K562 (cell line): Measurements from ENCODE around the gene CCDC174. TPM values are rescaled to one million over a fixed set of nuclear protein-coding genes. Genes with fewer than 3 reads are reported as not detected.

Source experiments
- ATAC-seq: fragments of 200-7000 bp; cut with Tn5 transposase; 3 replicates; pipeline ENCODE4 v1.9.1; 2020; ENCODE audit warnings: moderate library complexity
- BruUV-seq: library from RNA; stranded (reverse); fragments of 400-500 nt; replicated peaks from 2 replicates; lab custom pipeline; 2021; lab: Mats Ljungman, UMichigan
- CTCF ChIA-PET: fragments of 300-600 bp; formaldehyde crosslinking; extraction: SDS; loops from one replicate; lab custom pipeline; 2021; ENCODE audit warnings: low intra/inter-chr PET ratio; lab: Yijun Ruan, JAX
- POLR2A ChIA-PET: fragments of 300-600, 350-650 bp; sonication (Branson Sonifier 250); formaldehyde crosslinking; extraction: SDS; loops from one replicate; lab custom pipeline; 2021; ENCODE audit warnings: antibody characterized with exemption, inconsistent platforms; lab: Yijun Ruan, JAX
- DNase-seq, 4 experiments: peaks; one replicate each; pipeline versions ENCODE4 v3.0.0 to v3.0.0-alpha.2; 2011 to 2018; ENCODE audit warnings: low spot score in 3 of 4, mixed read lengths in 3 of 4; ENCODE audit errors: extremely low read depth in 1 of 4
- FAIRE-seq: peaks from 2 replicates; lab custom pipeline; 2011; peaks lifted over from hg19 to GRCh38; lab: Jason Lieb, UNC
- H2AFZ ChIP-seq: 2 replicates; pipeline ENCODE4 v1.6.0; 2011; ENCODE audit warnings: low read depth, low read length, control low read depth, inconsistent platforms
- H3K27ac ChIP-seq: fragments of 200-600 bp; 3 replicates; pipeline ENCODE4 v1.8.0; 2011; ENCODE audit warnings: low read depth, mild to moderate bottlenecking, control low read depth, inconsistent platforms, low read length, moderate library complexity, mixed read lengths; ENCODE audit errors: extremely low read depth
- H3K27me3 ChIP-seq, 2 experiments: fragments of 300-600 bp in 1 of 2; 2 replicates in 1 of 2; 3 replicates in 1 of 2; pipeline versions ENCODE4 v1.6.0 to v1.8.0; 2011; ENCODE audit warnings: inconsistent platforms in 2 of 2, low read length in 2 of 2, mild to moderate bottlenecking in 1 of 2, mixed read lengths in 1 of 2, moderate library complexity in 1 of 2; ENCODE audit not compliant: control insufficient read depth in 2 of 2, insufficient read depth in 2 of 2
- H3K36me3 ChIP-seq: fragments of 300-600 bp; 3 replicates; pipeline ENCODE4 v1.8.0; 2011; ENCODE audit warnings: mild to moderate bottlenecking, low read length, inconsistent platforms; ENCODE audit not compliant: control insufficient read depth, insufficient read depth
- H3K4me1 ChIP-seq, 2 experiments: fragments of 200-600 bp in 1 of 2; replicated peaks in 1 of 2; 2 replicates in 1 of 2; 3 replicates in 1 of 2; pipeline versions ENCODE4 v1.5.1 to v1.8.0; 2011; ENCODE audit warnings: inconsistent platforms in 2 of 2, low read length in 2 of 2, mild to moderate bottlenecking in 1 of 2, mixed read lengths in 1 of 2, moderate library complexity in 1 of 2; ENCODE audit not compliant: control insufficient read depth in 2 of 2, insufficient read depth in 2 of 2
- H3K4me2 ChIP-seq: 2 replicates; pipeline ENCODE4 v1.6.1; 2011; ENCODE audit warnings: low read length, control low read depth, inconsistent platforms, mixed read lengths; ENCODE audit not compliant: insufficient read depth
- H3K4me3 ChIP-seq: fragments of 200-600 bp; sonication (generic), shearing (Covaris generic); 2 replicates; pipeline ENCODE4 v1.5.1; 2016; ENCODE audit warnings: control low read depth, inconsistent platforms
- H3K79me2 ChIP-seq: fragments of 200-600 bp; 3 replicates; pipeline ENCODE4 v1.8.0; 2011; ENCODE audit warnings: low read length, inconsistent platforms; ENCODE audit not compliant: control insufficient read depth, insufficient read depth
- H3K9ac ChIP-seq, 2 experiments: 2 replicates each; pipeline versions ENCODE4 v1.6.0 to v1.6.1; 2011; ENCODE audit warnings: low read depth in 2 of 2, low read length in 2 of 2, control low read depth in 1 of 2, inconsistent platforms in 1 of 2, mild to moderate bottlenecking in 1 of 2, mixed read lengths in 1 of 2; ENCODE audit not compliant: insufficient read depth in 1 of 2
- H3K9me1 ChIP-seq: one replicate; pipeline ENCODE4 v1.6.0; 2011; ENCODE audit warnings: inconsistent platforms, mild to moderate bottlenecking, low read length, moderate library complexity; ENCODE audit not compliant: control insufficient read depth, insufficient read depth
- H3K9me3 ChIP-seq: replicated peaks from 2 replicates; pipeline ENCODE4 v1.5.1; 2011; ENCODE audit warnings: low read depth, low read length, inconsistent platforms; ENCODE audit not compliant: control insufficient read depth, insufficient read depth
- H4K20me1 ChIP-seq: replicated peaks from 2 replicates; pipeline ENCODE4 v1.6.1; 2011; ENCODE audit warnings: low read length, inconsistent platforms, mixed read lengths; ENCODE audit not compliant: control insufficient read depth, insufficient read depth
- MAFK ChIP-seq: IDR thresholded peaks from 2 replicates; pipeline ENCODE4 v1.6.1; 2011; ENCODE audit warnings: low read length, improper control_type of control experiment
- NR2F6 ChIP-seq: fragments of 450-650 bp; formaldehyde crosslinking; IDR thresholded peaks from 2 replicates; pipeline ENCODE4 v1.4.0; 2020; ENCODE audit warnings: mild to moderate bottlenecking
- PCBP2 ChIP-seq: fragments of 200-400 bp; formaldehyde crosslinking; IDR thresholded peaks from 2 replicates; pipeline ENCODE4 v1.6.1; 2018; ENCODE audit warnings: low read length, low read depth, mild to moderate bottlenecking, moderate library complexity; ENCODE audit not compliant: poor library complexity, severe bottlenecking
- POLR2H ChIP-seq: IDR thresholded peaks from 2 replicates; pipeline ENCODE4 v1.6.1; 2016; ENCODE audit warnings: missing genetic modification characterization, low read depth, mild to moderate bottlenecking, control low read depth, missing compliant biosample characterization, moderate library complexity
- RBM22 ChIP-seq: fragments of 200-400 bp; formaldehyde crosslinking; IDR thresholded peaks from 2 replicates; pipeline ENCODE4 v1.6.1; 2018; ENCODE audit warnings: low read length, low read depth; ENCODE audit not compliant: poor library complexity, severe bottlenecking
- SMAD3 ChIP-seq: fragments of 450-650 bp; formaldehyde crosslinking; conservative IDR thresholded peaks from 2 replicates; pipeline ENCODE4 v1.4.0; 2020; ENCODE audit warnings: mild to moderate bottlenecking
- TOE1 ChIP-seq, 2 experiments: fragments of 450-650 bp in 1 of 2; sonication (generic) in 1 of 2; formaldehyde crosslinking in 1 of 2; IDR thresholded peaks; 2 replicates each; pipeline versions ENCODE4 v1.7.1 to v1.8.0; 2016 to 2022; ENCODE audit warnings: borderline replicate concordance in 2 of 2, mild to moderate bottlenecking in 2 of 2, antibody characterized with exemption in 1 of 2, inconsistent platforms in 1 of 2, low read depth in 1 of 2, missing genetic modification reagents in 1 of 2, moderate library complexity in 1 of 2
- YY1 ChIP-seq, 3 experiments: IDR thresholded peaks; 2 replicates each; pipeline ENCODE4 v1.6.1; 2011; ENCODE audit warnings: low read length in 2 of 3, mild to moderate bottlenecking in 2 of 3, moderate library complexity in 2 of 3, borderline replicate concordance in 1 of 3, control low read depth in 1 of 3, low read depth in 1 of 3; ENCODE audit not compliant: insufficient read depth in 3 of 3, insufficient replicate concordance in 2 of 3, control insufficient read depth in 1 of 3, insufficient read length in 1 of 3; ENCODE audit errors: extremely low read depth in 1 of 3
- ZNF282 ChIP-seq: sonication (generic); formaldehyde crosslinking; IDR thresholded peaks from 2 replicates; pipeline ENCODE4 v1.8.1; 2023; ENCODE audit warnings: missing genetic modification reagents
- ZNF57 ChIP-seq: fragments of 450-650 bp; formaldehyde crosslinking; IDR thresholded peaks from 2 replicates; pipeline ENCODE4 v1.4.0; 2020; ENCODE audit warnings: mild to moderate bottlenecking, moderate library complexity
- ZNF699 ChIP-seq: fragments of 250-450 bp; sonication (Bioruptor Pico); IDR thresholded peaks from 2 replicates; pipeline ENCODE4 v1.8.0; 2021; ENCODE audit warnings: mild to moderate bottlenecking, moderate library complexity; ENCODE audit not compliant: insufficient replicate concordance
- WGBS: fragments of 100-300 bp; shearing (Covaris generic); methylation state at CpG from one replicate; pipeline ENCODE4 v1.1.6; 2016; ENCODE audit warnings: low coverage, mixed read lengths; ENCODE audit not compliant: insufficient coverage; ENCODE audit errors: missing lambda C conversion rate; 5-methylcytosine and 5-hydroxymethylcytosine counted together
- in situ Hi-C: fragments of 300-500 bp; cut with MboI; formaldehyde crosslinking; loops from 4 replicates; pipeline ENCODE4 v1.15.0; 2018; ENCODE audit warnings: inconsistent platforms, mixed read lengths
- intact Hi-C: fragments of 100-400 bp; cut with micrococcal nuclease; formaldehyde crosslinking; loops from 2 replicates; pipeline ENCODE4 v1.14.2; 2022
- polyA plus RNA-seq, 8 experiments: library from polyadenylated mRNA; depleted of rRNA in 4 of 8; stranded (reverse) in 5 of 8; unstranded in 3 of 8; fragments of >200 nt; fragmentation: Nextera tagmentation in 2 of 8; fragmentation: Illumina TruSeq in 1 of 8; extraction: Ambion mirVana in 2 of 8; extraction: Trizol in 1 of 8; gene quantifications; 2 replicates each; pipeline versions ENCODE4 v1.2.1 to v1.2.3, GENCODE V29; 2011 to 2014; ENCODE audit warnings: inconsistent platforms in 1 of 8, missing spikeins in 1 of 8
- total RNA-seq, 7 experiments: library from RNA; depleted of rRNA in 6 of 7; stranded (reverse); fragments of >200 nt in 6 of 7; fragmentation: Illumina TruSeq in 2 of 7; extraction: Trizol in 2 of 7; gene quantifications; 2 replicates each; pipeline versions ENCODE4 v1.2.1 to v1.2.3, GENCODE V29; 2011 to 2021; ENCODE audit warnings: low replicate concordance in 1 of 7
- TF ChIP-seq, protein P1 (sequence below): fragments of 250-450 bp; sonication (Bioruptor Pico); IDR thresholded peaks from 2 replicates; pipeline ENCODE4 v1.4.0; 2020; ENCODE audit warnings: mild to moderate bottlenecking, moderate library complexity
- TF ChIP-seq, protein P2 (sequence below): IDR thresholded peaks from 3 replicates; pipeline ENCODE4 v1.6.1; 2011; ENCODE audit warnings: borderline replicate concordance, mild to moderate bottlenecking, moderate library complexity; ENCODE audit not compliant: insufficient read length; ENCODE audit errors: extremely low read depth
- TF ChIP-seq, protein P3 (sequence below): sonication (generic); formaldehyde crosslinking; IDR thresholded peaks from 2 replicates; pipeline ENCODE4 v1.8.1; 2023; ENCODE audit warnings: mild to moderate bottlenecking, missing genetic modification reagents

The CCDC174 gene
- total and polyA plus RNA-seq, 9 of the 15 experiments (the other 6 are each of a cell fraction or from before 2014, with no cell fraction given): 7.4 to 41.0 (median 28.5) TPM

DNA sequence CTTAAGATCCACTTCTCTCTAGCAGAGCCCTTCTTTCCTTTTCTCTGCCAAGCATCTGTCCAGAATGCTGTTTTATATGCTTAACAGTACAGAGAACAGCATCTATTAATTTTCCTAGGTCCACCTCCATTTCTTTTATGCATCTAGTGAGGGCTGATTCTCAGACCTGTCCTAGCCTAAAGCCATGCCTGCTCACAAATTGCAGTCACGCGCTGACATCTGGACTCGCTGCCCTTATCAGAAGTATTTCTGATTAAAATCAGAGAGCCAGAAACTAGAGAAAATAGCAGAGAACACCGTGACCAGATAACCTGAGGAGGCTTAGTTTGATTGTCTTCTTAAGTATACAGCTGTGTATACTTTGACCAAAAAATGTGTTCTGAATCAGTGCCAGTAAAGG lies 25.3 kb downstream of the CCDC174 start:
- no peak overlapping the region for H3K4me3 ChIP-seq
- BruUV-seq: no TSS peak
- TF ChIP-seq ZNF699 (CRISPR knock-in tag): no peak
- no peak for TF ChIP-seq ZNF282
- TF ChIP-seq PCBP2: no peak
- no peak for TF ChIP-seq ZNF57 (CRISPR knock-in tag)
- TF ChIP-seq TOE1 (IDR thresholded peaks at IDR 0.05; ENCODE audit: borderline replicate concordance): no peak
- no peak for TF ChIP-seq TOE1 (CRISPR knock-in tag; IDR thresholded peaks at IDR 0.05; ENCODE audit: borderline replicate concordance, low read depth)
- no peak for TF ChIP-seq YY1 (IDR thresholded peaks at IDR 0.05; ENCODE audit: borderline replicate concordance in 1 of 3, control insufficient read depth in 1 of 3, extremely low read depth in 1 of 3, insufficient read depth in 3 of 3, insufficient read length in 1 of 3, insufficient replicate concordance in 2 of 3, low read depth in 1 of 3, low read length in 2 of 3)
- no peak for TF ChIP-seq SMAD3 (CRISPR knock-in tag)
- no peak for TF ChIP-seq RBM22
- TF ChIP-seq, protein P1, sequence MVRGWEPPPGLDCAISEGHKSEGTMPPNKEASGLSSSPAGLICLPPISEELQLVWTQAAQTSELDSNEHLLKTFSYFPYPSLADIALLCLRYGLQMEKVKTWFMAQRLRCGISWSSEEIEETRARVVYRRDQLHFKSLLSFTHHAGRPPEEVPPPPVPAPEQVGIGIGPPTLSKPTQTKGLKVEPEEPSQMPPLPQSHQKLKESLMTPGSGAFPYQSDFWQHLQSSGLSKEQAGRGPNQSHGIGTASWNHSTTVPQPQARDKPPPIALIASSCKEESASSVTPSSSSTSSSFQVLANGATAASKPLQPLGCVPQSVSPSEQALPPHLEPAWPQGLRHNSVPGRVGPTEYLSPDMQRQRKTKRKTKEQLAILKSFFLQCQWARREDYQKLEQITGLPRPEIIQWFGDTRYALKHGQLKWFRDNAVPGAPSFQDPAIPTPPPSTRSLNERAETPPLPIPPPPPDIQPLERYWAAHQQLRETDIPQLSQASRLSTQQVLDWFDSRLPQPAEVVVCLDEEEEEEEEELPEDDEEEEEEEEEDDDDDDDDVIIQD (CRISPR knock-in tag): no peak
- TF ChIP-seq NR2F6 (CRISPR knock-in tag): no peak
- TF ChIP-seq, protein P2, sequence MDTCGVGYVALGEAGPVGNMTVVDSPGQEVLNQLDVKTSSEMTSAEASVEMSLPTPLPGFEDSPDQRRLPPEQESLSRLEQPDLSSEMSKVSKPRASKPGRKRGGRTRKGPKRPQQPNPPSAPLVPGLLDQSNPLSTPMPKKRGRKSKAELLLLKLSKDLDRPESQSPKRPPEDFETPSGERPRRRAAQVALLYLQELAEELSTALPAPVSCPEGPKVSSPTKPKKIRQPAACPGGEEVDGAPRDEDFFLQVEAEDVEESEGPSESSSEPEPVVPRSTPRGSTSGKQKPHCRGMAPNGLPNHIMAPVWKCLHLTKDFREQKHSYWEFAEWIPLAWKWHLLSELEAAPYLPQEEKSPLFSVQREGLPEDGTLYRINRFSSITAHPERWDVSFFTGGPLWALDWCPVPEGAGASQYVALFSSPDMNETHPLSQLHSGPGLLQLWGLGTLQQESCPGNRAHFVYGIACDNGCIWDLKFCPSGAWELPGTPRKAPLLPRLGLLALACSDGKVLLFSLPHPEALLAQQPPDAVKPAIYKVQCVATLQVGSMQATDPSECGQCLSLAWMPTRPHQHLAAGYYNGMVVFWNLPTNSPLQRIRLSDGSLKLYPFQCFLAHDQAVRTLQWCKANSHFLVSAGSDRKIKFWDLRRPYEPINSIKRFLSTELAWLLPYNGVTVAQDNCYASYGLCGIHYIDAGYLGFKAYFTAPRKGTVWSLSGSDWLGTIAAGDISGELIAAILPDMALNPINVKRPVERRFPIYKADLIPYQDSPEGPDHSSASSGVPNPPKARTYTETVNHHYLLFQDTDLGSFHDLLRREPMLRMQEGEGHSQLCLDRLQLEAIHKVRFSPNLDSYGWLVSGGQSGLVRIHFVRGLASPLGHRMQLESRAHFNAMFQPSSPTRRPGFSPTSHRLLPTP: no peak
- TF ChIP-seq, protein P3, sequence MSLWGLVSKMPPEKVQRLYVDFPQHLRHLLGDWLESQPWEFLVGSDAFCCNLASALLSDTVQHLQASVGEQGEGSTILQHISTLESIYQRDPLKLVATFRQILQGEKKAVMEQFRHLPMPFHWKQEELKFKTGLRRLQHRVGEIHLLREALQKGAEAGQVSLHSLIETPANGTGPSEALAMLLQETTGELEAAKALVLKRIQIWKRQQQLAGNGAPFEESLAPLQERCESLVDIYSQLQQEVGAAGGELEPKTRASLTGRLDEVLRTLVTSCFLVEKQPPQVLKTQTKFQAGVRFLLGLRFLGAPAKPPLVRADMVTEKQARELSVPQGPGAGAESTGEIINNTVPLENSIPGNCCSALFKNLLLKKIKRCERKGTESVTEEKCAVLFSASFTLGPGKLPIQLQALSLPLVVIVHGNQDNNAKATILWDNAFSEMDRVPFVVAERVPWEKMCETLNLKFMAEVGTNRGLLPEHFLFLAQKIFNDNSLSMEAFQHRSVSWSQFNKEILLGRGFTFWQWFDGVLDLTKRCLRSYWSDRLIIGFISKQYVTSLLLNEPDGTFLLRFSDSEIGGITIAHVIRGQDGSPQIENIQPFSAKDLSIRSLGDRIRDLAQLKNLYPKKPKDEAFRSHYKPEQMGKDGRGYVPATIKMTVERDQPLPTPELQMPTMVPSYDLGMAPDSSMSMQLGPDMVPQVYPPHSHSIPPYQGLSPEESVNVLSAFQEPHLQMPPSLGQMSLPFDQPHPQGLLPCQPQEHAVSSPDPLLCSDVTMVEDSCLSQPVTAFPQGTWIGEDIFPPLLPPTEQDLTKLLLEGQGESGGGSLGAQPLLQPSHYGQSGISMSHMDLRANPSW (CRISPR knock-in tag): no peak
- TF ChIP-seq POLR2H (tag): no peak
- no peak for TF ChIP-seq MAFK

More for the DNA sequence above, 25.3 kb downstream of the CCDC174 start:
- ChIA-PET POLR2A (interaction anchor here (0.9 kb wide), 1 partner anchor 25 kb away, joined by 3 read pairs; the partner anchor contains the start of gene CCDC174), CTCF (no interaction called here)
- Histone ChIP-seq H3K9ac (no peak overlapping the region), H2AFZ (no peak overlapping the region), H3K9me3 (0 out of 2 replicates have a peak, but pooled peaks cover 4% of the 10 kb centered on the region), H3K4me1 (no peaks in the 10 kb centered on the region), H3K27ac (no peak overlapping the region), H3K27me3 (no peaks in the 10 kb centered on the region; a peak in 1 of 5 replicates), H3K36me3 (peaks cover 20% of the 10 kb centered on the region; the same call in 2 of the 3 replicates), H3K4me2 (no peak overlapping the region), H4K20me1 (no peaks in the 10 kb centered on the region), H3K79me2 (no peaks in the 10 kb centered on the region), H3K9me1 (no peaks in the 10 kb centered on the region)
- FAIRE-seq (no peak), DNase-seq (no peak), ATAC-seq (no peak)
- whole genome bisulfite sequencing: 32% methylated on average over 4 of the region's 4 CpGs
- in situ Hi-C loops (no loop called here), intact Hi-C loops (no loop called here)
